HepG2 (cell line): ENCODE measurements around the gene ATG9A. TPM values are rescaled to one million over a fixed set of nuclear protein-coding genes. Genes with fewer than 3 reads are reported as not detected.

ENCODE experiments used
- ATAC-seq: fragments of 200-7000 bp; cut with Tn5 transposase; 3 replicates; pipeline ENCODE4 v1.9.1; 2020; ENCODE audit warnings: mild to moderate bottlenecking, moderate library complexity
- BruUV-seq: library from RNA; stranded (reverse); fragments of 400-500 nt; replicated peaks from 2 replicates; lab custom pipeline; 2021; lab: Mats Ljungman, UMichigan
- CTCF ChIA-PET: fragments of 300-600 bp; formaldehyde crosslinking; extraction: SDS; loops from one replicate; lab custom pipeline; 2021; ENCODE audit warnings: low total read pairs, inconsistent platforms, low intra/inter-chr PET ratio; lab: Yijun Ruan, JAX
- POLR2A ChIA-PET: fragments of 350-600 bp; sonication (Branson Sonifier 250); formaldehyde crosslinking; loops from one replicate; lab custom pipeline; 2020; ENCODE audit warnings: antibody characterized with exemption, inconsistent platforms; lab: Yijun Ruan, JAX
- DNase-seq: peaks from one replicate; pipeline ENCODE4 v3.0.0-alpha.2; 2015; ENCODE audit warnings: low spot score
- FAIRE-seq: peaks from 3 replicates; lab custom pipeline; 2011; peaks lifted over from hg19 to GRCh38; lab: Jason Lieb, UNC
- H2AFZ ChIP-seq: one replicate; pipeline ENCODE4 v1.6.1; 2011; ENCODE audit warnings: low read length, inconsistent platforms
- H3K27ac ChIP-seq: fragments of 300-600 bp; 3 replicates; pipeline ENCODE4 v1.8.0; 2011; ENCODE audit warnings: mixed run types, mild to moderate bottlenecking, mixed read lengths, low read length, inconsistent platforms; ENCODE audit not compliant: insufficient read depth; ENCODE audit errors: extremely low read length
- H3K27me3 ChIP-seq, 2 experiments: fragments of 200-600 bp in 1 of 2; 2 replicates in 1 of 2; 3 replicates in 1 of 2; pipeline versions ENCODE4 v1.6.0 to v1.8.0; 2011; ENCODE audit warnings: low read length in 2 of 2, mild to moderate bottlenecking in 2 of 2, moderate library complexity in 2 of 2, inconsistent platforms in 1 of 2; ENCODE audit not compliant: insufficient read depth in 2 of 2, control insufficient read depth in 1 of 2
- H3K36me3 ChIP-seq, 2 experiments: fragments of 200-600 bp in 1 of 2; replicated peaks in 1 of 2; 2 replicates in 1 of 2; 3 replicates in 1 of 2; pipeline versions ENCODE4 v1.5.1 to v1.8.0; 2011; ENCODE audit warnings: low read length in 2 of 2, inconsistent platforms in 1 of 2; ENCODE audit not compliant: insufficient read depth in 2 of 2, control insufficient read depth in 1 of 2
- H3K4me1 ChIP-seq: 2 replicates; pipeline ENCODE4 v1.5.1; 2012; ENCODE audit warnings: low read length, inconsistent platforms; ENCODE audit not compliant: insufficient read depth
- H3K4me2 ChIP-seq: 2 replicates; pipeline ENCODE4 v1.6.0; 2011; ENCODE audit warnings: low read depth, low read length, inconsistent platforms
- H3K4me3 ChIP-seq, 3 experiments: fragments of 200-600 bp in 1 of 3; sonication (generic), shearing (Covaris generic) in 1 of 3; replicated peaks in 1 of 3; 2 replicates each; pipeline ENCODE4 v1.5.1; 2011 to 2016; ENCODE audit warnings: low read length in 3 of 3, inconsistent platforms in 2 of 3, low read depth in 2 of 3, mild to moderate bottlenecking in 2 of 3, control low read depth in 1 of 3, mixed read lengths in 1 of 3; ENCODE audit not compliant: insufficient read depth in 1 of 3
- H3K79me2 ChIP-seq: one replicate; pipeline ENCODE4 v1.6.1; 2011; ENCODE audit warnings: low read length, inconsistent platforms; ENCODE audit not compliant: insufficient read depth
- H3K9ac ChIP-seq: 2 replicates; pipeline ENCODE4 v1.6.0; 2011; ENCODE audit warnings: mild to moderate bottlenecking, low read depth, low read length, inconsistent platforms; ENCODE audit not compliant: insufficient read depth
- H3K9me3 ChIP-seq: 2 replicates; pipeline ENCODE4 v1.5.1; 2012; ENCODE audit warnings: mild to moderate bottlenecking, low read length
- H4K20me1 ChIP-seq: 2 replicates; pipeline ENCODE4 v1.6.0; 2011; ENCODE audit warnings: inconsistent platforms, mild to moderate bottlenecking, low read length, moderate library complexity; ENCODE audit not compliant: insufficient read depth
- CTCF ChIP-seq: sonication (generic); formaldehyde crosslinking; IDR thresholded peaks from 2 replicates; pipeline ENCODE4 v1.5.0; 2020; ENCODE audit warnings: mild to moderate bottlenecking, missing genetic modification reagents, moderate library complexity
- GMEB2 ChIP-seq: IDR thresholded peaks from 2 replicates; pipeline ENCODE4 v1.6.1; 2016; ENCODE audit warnings: missing biosample characterization, missing genetic modification reagents, low read depth
- HIC2 ChIP-seq: sonication (generic); formaldehyde crosslinking; IDR thresholded peaks from 2 replicates; pipeline ENCODE4 v1.9.0; 2022; ENCODE audit warnings: low read depth, missing genetic modification reagents
- IKZF5 ChIP-seq: IDR thresholded peaks from 2 replicates; pipeline ENCODE4 v1.6.1; 2018; ENCODE audit warnings: missing genetic modification reagents, mild to moderate bottlenecking, missing compliant biosample characterization
- USF2 ChIP-seq, 2 experiments: sonication (generic) in 1 of 2; formaldehyde crosslinking in 1 of 2; IDR thresholded peaks; 2 replicates each; pipeline versions ENCODE4 v1.5.1 to v1.6.1; 2011 to 2020; ENCODE audit warnings: borderline replicate concordance in 1 of 2, low read depth in 1 of 2, low read length in 1 of 2, mild to moderate bottlenecking in 1 of 2, missing genetic modification reagents in 1 of 2, moderate library complexity in 1 of 2
- ZBTB4 ChIP-seq: sonication (generic); formaldehyde crosslinking; IDR thresholded peaks from 2 replicates; pipeline ENCODE4 v1.4.0; 2020; ENCODE audit warnings: missing genetic modification reagents, mild to moderate bottlenecking, borderline replicate concordance
- ZNF33B ChIP-seq: sonication (generic); formaldehyde crosslinking; IDR thresholded peaks from 2 replicates; pipeline ENCODE4 v1.5.1; 2020; ENCODE audit warnings: mild to moderate bottlenecking, missing genetic modification reagents
- WGBS: methylation state at CpG from one replicate; pipeline ENCODE4 v1.1.6; 2017; ENCODE audit warnings: low lambda C conversion rate; 5-methylcytosine and 5-hydroxymethylcytosine counted together
- in situ Hi-C: cut with HindIII; loops from 2 replicates; pipeline ENCODE4 v1.10.0; 2017; ENCODE audit warnings: low pct_unique_long_range_greater_than_20kb; ENCODE audit not compliant: extremely low pct_ligation_motif_present
- intact Hi-C: fragments of 100-400 bp; cut with micrococcal nuclease; formaldehyde crosslinking; loops from one replicate; pipeline ENCODE4 v1.10.0; 2022; ENCODE audit not compliant: unreplicated experiment
- polyA plus RNA-seq, 8 experiments: library from polyadenylated mRNA; depleted of rRNA in 3 of 8; stranded (reverse) in 7 of 8; unstranded in 1 of 8; fragments of >200 nt; fragmentation: Illumina TruSeq in 4 of 8; extraction: Trizol in 4 of 8; gene quantifications; 2 replicates each; pipeline versions ENCODE4 v1.2.1 to v1.2.3, GENCODE V29; 2011 to 2016; ENCODE audit warnings: low read depth in 4 of 8, missing spikeins in 1 of 8, mixed read lengths in 1 of 8; ENCODE audit not compliant: insufficient read depth in 1 of 8
- total RNA-seq, 5 experiments: library from RNA; depleted of rRNA; stranded (reverse); fragments of >200 nt; fragmentation: Illumina TruSeq; extraction: Trizol; gene quantifications; 2 replicates each; pipeline ENCODE4 v1.2.3, GENCODE V29; 2016; ENCODE audit warnings: low read depth in 1 of 5

The ATG9A gene
- total and polyA plus RNA-seq, 2 of the 13 experiments (the other 11 are each of a cell fraction or from before 2014, with no cell fraction given) = 35.0 to 131 TPM

GRCh38 chr2:219254590-219255201 lies 25.3 kb upstream of the ATG9A start:
- no peak overlapping the region for H2AFZ ChIP-seq
- 17% methylated on average over 12 of the region's 12 CpGs for WGBS
- POLR2A ChIA-PET = interaction anchor here (1.0 to 3.5 kb wide), 11 partner anchors 10 to 134 kb away, joined by 3 to 26 read pairs (median 9); partner anchors contain the start of genes CNPPD1, DNAJB2, GLB1L and STK16
- in situ Hi-C loops (no loop called here), intact Hi-C loops (no loop called here)
- FAIRE-seq = peak; percentile 26
- H3K27me3 ChIP-seq = peaks cover 2 to 40% of the 10 kb centered on the region in 2 experiments; a peak in 4 of 5 replicates
- BruUV-seq = no TSS peak
- CTCF ChIA-PET = no interaction called here
- H3K4me1 ChIP-seq = peaks cover 53% of the 10 kb centered on the region
- no peak overlapping the region for H3K27ac ChIP-seq
- H3K36me3 ChIP-seq = no peaks in the 10 kb centered on the region
- peak overlapping the region; percentile 46; the same call in 1 of the 2 replicates for H3K9ac ChIP-seq
- no peak for DNase-seq
- no peaks in the 10 kb centered on the region for H3K79me2 ChIP-seq
- peak overlapping the region; percentile 62 to 83 (median 62) for H3K4me3 ChIP-seq
- peak overlapping the region; percentile 99 for H3K4me2 ChIP-seq
- H4K20me1 ChIP-seq = no peaks in the 10 kb centered on the region
- no peak; the same call in 2 of the 3 replicates for ATAC-seq
- H3K9me3 ChIP-seq = no peaks in the 10 kb centered on the region
- TF ChIP-seq GMEB2 (CRISPR knock-in tag) (no peak), ZBTB4 (CRISPR knock-in tag) (0 out of 2 replicates have a peak, but pooled peaks have one; percentile 23), USF2 (IDR thresholded peaks at IDR 0.05; ENCODE audit: low read depth, low read length) (no peak), USF2 (CRISPR knock-in tag; IDR thresholded peaks at IDR 0.05; ENCODE audit: borderline replicate concordance) (0 out of 2 replicates have a peak, but pooled peaks have one; percentile 20), HIC2 (CRISPR knock-in tag) (peak; percentile 33; the same call in 1 of the 2 replicates), ZNF33B (CRISPR knock-in tag) (no peak), IKZF5 (0 out of 2 replicates have a peak, but pooled peaks have one; percentile 4), CTCF (CRISPR knock-in tag) (peak; percentile 3; the same call in 1 of the 2 replicates)
